ENCODE data around the gene TRAPPC3.
"Not testable (repeated sequence)": the region's sequence is repeated elsewhere in the genome, so short reads cannot be mapped to it uniquely, and the experiment has no call there.

The TRAPPC3 gene

DNA sequence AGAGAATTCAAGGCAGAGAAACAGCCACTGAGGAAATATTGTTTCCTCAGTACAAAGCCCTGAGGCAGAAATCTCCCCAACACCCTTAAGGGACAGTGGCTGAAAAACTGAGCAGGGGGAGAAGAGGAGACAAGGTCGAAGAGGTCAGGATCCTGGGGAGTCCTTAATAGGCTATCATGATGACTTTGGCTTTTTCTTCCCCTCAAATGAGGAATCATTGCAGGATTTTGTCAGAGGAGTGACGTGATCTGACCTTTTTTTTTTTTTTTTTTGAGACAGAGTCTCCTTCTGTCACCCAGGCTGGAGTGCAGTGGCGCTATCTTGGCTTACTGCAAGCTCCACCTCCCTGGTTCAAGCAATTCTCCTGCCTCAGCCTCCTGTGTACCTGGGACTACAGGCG, 16.9 kb upstream of the TRAPPC3 start:
- no peak for DNase-seq

- no peak for DNase-seq
Observed at GRCh38 chr1:36165145-36165544, 15.9 kb upstream of the TRAPPC3 start.

- no peak for DNase-seq
Observed at GRCh38 chr1:36164361-36164760, 15.1 kb upstream of the TRAPPC3 start.

DNA sequence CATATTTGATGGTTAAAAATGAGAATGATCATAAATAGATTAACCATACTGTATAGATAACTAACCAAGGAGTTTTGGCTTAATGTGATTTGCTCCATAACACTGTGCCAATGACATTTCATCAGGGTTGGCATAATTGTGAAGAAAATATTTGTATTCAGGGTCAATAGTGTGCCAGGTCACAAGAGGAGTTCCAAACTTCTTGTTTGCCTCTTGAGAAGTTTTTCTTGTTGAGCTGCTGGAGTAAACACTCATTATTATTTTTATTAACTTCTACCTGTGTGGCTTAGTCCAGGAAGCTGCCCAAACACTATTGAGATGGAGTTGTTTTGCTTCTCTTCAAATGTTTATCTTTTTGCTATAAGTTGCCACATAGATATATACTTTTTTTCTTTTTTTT, 14.1 kb upstream of the TRAPPC3 start:
- DNase-seq: no peak

GRCh38 chr1:36162680-36163239, 13.5 kb upstream of the TRAPPC3 start:
- DNase-seq: no peak

- DNase-seq: no peak
Observed at GRCh38 chr1:36161641-36162531, 12.6 kb upstream of the TRAPPC3 start.

DNA sequence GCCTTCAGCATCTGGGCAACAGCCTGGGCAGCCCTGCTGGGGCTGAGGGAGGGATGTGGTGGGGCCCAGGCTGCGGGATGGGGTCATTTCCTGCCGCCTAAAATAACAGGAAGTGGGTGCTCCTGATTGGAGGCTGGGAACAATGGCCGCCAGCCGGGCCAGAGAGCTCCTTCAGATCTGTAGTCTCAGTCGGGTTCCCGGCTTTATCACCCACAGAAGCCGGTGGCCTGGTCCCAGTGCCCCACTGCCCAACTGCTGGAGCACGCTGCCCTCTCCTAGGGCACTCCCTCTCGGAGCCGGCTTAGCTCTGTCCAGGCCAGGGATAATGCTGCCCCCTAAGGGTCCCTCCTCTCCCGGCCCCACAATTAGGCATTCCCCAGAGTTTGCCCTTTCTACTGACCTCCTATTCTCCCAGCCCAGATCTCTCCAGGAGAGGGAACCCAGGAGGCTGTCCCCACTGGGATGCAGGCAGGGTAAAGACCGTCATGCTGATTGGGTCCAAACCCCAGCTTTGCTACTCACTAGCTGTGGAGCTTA, 11.7 kb upstream of the TRAPPC3 start:
- DNase-seq: no peak

DNA sequence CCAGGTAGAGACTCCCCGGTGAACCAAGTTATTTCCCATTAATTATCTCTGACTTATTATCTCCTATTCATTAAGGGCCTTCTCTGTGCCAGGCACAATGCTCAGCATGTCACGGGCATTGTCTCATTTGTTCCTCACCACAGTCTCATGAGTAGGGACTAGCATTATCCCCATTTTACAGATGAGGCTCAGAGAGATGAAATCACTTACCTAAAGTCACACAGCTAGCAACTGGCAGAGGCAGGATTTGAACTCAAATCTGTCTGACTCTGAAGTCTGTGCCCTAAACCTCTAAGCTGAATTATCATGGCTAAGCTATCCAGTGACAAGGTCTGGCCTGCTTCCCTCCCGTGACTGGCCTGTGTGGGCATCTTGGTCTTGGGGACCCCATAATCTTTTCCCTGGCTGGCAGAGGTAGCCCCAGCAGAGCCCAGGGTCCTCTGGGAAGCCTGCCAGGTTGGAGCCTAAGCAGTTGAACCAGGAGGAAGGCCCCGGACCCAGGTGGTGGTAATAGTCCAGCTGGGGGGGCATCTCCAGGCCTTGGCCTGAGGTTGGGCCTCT, 11.2 kb upstream of the TRAPPC3 start:
- DNase-seq: no peak

- no peak for DNase-seq
Observed at GRCh38 chr1:36159614-36160387, 10.5 kb upstream of the TRAPPC3 start.

DNA sequence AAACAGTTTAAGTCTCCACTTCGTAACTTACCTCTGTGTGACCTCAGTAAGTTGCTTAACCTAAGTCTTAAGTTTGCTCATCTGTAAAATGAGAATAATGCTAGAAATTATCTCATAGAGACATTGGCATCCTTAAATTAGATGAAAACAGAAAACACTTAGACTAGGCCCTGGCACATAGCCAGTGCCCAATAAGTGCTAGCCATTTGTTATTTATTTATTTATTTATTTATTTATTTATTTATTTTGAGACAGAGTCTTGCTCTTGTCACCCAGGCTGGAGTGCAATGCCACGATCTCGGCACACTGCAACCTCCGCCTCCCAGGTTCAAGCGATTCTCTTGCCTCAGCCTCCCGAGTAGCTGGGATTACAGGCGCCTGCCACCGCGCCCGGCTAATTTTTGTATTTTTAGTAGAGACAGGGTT, 9.6 kb upstream of the TRAPPC3 start:
- not testable (repeated sequence) for DNase-seq

- DNase-seq: no peak
Observed at GRCh38 chr1:36157973-36158826, 8.9 kb upstream of the TRAPPC3 start.

- no peak for DNase-seq
Observed at GRCh38 chr1:36157115-36157903, 8.0 kb upstream of the TRAPPC3 start.

DNA sequence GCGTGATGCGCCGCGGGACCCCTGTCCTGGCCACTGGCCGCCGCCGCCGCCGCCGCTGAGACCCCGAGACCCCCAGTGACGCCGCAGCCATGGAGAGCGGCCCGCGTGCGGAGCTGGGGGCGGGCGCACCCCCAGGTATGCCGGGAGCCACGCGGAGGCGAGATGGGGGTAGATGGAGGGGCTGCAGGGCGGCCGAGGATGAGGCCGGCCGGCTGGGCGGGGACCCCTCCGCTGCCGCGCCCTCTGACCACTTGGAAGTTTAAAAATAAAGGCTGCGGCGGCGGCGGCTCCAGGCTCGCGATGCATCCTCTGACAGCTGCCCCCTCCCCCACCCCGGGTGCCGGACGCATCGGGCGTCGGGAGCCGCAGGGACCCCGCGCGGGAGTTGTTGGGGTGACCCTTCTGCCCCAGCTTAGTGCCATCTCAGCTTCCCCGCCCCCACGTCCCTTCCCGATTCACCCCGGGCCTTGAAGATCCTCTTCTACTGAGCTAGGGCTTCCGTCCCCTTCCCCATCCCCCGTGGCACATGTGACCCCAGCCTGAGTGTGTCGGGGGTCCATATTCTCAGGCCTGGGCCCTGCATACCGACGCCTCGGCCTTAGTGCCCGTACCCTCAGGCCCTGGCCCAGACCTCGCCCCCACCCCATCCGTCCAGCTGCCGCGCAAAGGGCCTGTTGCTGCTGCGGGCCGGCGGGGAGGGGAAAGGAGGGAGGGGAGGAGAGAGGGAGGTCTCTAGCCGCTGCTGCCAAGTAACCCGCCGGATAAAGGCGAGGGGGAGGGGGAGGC, 7.2 kb upstream of the TRAPPC3 start:
- no peak for DNase-seq

DNA sequence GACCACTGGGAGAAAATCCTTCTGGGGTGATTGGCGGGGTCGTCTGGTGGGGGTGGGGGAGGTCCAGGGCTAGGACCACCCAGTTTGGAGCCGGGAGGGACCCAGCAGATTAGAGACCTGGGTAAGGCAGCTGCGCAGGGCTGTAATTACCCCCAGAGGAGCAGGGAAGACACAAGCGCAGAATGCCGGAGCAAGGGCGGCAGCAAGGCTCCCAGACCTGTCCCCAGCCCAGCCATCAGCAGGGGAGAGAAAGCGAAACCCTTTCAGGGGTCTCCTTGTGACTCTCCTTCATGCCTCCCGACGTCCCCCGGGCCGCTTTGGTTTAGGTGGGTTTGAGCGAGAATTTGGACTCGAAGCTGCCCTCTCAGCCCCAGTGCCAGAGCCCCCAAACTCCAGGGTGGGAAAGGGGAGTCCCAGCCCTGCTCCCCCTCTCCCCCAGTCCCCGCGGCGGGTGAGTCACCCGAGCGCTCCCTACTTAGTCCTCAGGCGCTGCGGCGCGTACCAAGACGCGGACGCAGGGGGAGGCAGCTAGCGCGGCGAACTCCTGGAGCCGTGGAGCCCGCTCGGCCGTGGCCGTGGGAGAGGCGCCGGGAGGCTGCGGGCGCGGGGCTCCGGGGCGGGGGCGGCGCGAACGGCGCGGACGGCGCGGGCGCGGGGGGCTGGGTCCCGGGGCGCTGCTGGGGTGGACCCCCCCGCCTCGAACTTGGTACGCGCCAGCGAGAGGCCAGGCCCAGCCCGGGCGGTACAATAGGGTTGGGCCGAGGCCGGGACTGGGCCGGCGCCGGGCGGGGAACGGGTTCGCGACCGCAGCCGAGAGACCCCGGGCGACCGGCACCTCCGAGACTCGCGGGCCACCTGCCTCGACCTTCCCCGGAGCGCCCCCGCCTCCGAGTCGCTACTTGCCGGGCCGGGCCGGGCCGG, 6.4 kb upstream of the TRAPPC3 start, which contains the start of gene MAP7D1:
Gene MAP7D1, plus strand, starts transcription at position 753 of the 921 bp plus-strand sequence. CDS start 258 bp downstream, outside the sequence.
- peak; percentile 79 for DNase-seq

DNA sequence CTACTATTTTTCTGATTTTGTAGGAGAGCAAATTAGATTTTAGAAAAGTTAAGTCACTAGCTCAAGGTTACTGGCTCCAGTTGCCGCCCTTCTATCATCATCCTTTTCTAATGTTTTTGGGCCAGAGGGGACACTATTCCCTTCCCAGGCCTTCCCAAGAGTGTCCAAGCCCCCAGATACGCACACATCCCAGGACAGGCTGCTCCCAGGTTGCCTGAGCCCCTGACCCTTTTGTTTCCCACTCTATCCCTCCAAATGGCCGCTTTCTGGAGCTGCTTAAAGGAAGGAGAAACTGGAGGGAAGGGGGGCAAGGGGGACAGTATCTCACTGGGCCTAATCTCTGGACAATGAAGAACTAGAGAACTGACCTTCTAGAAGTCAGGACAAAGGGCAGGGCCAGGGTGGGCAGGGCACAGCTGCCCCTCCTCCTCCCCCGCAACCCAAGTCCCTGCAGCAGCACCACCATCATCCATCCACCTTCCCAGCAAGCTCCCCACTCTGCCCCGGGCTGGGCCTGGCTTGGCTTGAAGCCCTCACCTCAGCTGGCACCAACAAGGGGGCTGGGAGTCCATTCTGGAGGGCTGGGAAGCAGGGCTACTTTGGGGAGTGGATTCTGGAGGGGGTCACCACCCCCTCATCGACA, 5.6 kb upstream of the TRAPPC3 start:
- no peak for DNase-seq

GRCh38 chr1:36154335-36154734, 5.0 kb upstream of the TRAPPC3 start:
- DNase-seq: no peak

DNA sequence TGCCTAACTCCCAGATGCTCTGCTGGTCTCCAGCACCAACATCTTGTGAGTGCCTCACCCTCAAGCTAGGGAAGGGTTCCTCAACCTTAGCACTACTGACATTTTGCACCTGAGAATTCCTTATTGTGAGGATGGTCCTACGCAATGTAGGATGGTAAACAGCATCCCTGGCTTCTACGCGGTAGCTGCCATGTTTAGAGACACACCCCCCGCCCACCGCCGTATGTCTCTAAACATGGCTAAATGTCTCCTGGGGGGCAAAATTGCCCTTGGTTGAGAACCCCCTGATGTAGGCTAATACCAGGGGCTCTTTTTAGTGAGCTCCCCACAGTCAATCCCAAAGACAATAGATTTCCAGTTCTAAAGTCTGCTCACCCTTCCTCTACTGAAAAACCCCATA, 4.2 kb upstream of the TRAPPC3 start:
- DNase-seq: no peak

GRCh38 chr1:36151845-36152203, 2.5 kb upstream of the TRAPPC3 start:
- no peak for DNase-seq

All from activated CD4-positive, alpha-beta T cell treated with anti-CD3 and anti-CD28 coated beads for 1 hour (primary cell).